Measurements from ENCODE around the gene COL27A1.

GRCh38 chr9:114216976-114217375 lies 61.6 kb downstream of the COL27A1 start:
- TF ChIP-seq, protein P1, sequence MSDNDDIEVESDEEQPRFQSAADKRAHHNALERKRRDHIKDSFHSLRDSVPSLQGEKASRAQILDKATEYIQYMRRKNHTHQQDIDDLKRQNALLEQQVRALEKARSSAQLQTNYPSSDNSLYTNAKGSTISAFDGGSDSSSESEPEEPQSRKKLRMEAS (IDR thresholded peaks at IDR 0.05; ENCODE audit: insufficient read depth, insufficient read length) = no peak
- TF ChIP-seq, protein P2, sequence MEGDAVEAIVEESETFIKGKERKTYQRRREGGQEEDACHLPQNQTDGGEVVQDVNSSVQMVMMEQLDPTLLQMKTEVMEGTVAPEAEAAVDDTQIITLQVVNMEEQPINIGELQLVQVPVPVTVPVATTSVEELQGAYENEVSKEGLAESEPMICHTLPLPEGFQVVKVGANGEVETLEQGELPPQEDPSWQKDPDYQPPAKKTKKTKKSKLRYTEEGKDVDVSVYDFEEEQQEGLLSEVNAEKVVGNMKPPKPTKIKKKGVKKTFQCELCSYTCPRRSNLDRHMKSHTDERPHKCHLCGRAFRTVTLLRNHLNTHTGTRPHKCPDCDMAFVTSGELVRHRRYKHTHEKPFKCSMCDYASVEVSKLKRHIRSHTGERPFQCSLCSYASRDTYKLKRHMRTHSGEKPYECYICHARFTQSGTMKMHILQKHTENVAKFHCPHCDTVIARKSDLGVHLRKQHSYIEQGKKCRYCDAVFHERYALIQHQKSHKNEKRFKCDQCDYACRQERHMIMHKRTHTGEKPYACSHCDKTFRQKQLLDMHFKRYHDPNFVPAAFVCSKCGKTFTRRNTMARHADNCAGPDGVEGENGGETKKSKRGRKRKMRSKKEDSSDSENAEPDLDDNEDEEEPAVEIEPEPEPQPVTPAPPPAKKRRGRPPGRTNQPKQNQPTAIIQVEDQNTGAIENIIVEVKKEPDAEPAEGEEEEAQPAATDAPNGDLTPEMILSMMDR (IDR thresholded peaks at IDR 0.05; ENCODE audit: extremely low read depth in 1 of 2, insufficient read depth in 1 of 2, low read depth in 1 of 2, low read length in 2 of 2) = no peak
- TF ChIP-seq GATA2 (IDR thresholded peaks at IDR 0.05; ENCODE audit: insufficient read depth, insufficient read length, low read depth, low read length) = no peak

Data from endothelial cell of umbilical vein (primary cell).